Activated CD4-positive, alpha-beta T cell treated with anti-CD3 and anti-CD28 coated beads for 24 hours (primary cell): ENCODE results near the gene MEMO1.

Source experiments
- DNase-seq, 2 donors: peaks; one replicate each; pipeline ENCODE4 v3.0.0-alpha.2; 2020; ENCODE audit warnings: low read depth in 2 of 2

MEMO1 gene

DNA sequence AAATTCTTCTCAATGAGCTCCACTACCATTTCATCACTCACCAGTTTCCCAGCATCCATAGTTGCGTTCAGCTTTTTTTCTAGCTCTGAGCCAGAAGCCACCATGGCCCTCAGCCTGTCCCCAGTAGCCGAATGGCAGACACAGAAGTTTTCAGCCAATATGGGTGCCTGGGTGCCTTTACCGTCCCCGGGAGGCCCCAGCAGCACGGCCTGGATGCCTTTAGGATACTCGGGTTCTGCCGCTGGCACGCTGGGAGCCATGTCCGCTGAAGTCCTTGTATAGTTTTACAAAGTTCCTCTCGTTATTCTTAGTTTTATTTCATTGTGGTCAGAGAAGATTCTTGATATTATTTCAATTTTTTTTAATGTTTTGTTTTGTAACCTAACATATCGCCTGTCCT is 187.2 kb downstream of the MEMO1 start:
- DNase-seq = no peak

GRCh38 chr2:31822587-31822986 is 188.2 kb downstream of the MEMO1 start:
- no peak for DNase-seq
